NCI-H1417 treated with DMSO at 0.1 percent for 48 hours (cell line): ENCODE data around the gene RALGPS1.

Experiments used
- DNase-seq: peaks from one replicate; lab custom pipeline; 2025; lab: John Stamatoyannopoulos, UW

The RALGPS1 gene, protein sequence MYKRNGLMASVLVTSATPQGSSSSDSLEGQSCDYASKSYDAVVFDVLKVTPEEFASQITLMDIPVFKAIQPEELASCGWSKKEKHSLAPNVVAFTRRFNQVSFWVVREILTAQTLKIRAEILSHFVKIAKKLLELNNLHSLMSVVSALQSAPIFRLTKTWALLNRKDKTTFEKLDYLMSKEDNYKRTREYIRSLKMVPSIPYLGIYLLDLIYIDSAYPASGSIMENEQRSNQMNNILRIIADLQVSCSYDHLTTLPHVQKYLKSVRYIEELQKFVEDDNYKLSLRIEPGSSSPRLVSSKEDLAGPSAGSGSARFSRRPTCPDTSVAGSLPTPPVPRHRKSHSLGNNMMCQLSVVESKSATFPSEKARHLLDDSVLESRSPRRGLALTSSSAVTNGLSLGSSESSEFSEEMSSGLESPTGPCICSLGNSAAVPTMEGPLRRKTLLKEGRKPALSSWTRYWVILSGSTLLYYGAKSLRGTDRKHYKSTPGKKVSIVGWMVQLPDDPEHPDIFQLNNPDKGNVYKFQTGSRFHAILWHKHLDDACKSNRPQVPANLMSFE

DNA sequence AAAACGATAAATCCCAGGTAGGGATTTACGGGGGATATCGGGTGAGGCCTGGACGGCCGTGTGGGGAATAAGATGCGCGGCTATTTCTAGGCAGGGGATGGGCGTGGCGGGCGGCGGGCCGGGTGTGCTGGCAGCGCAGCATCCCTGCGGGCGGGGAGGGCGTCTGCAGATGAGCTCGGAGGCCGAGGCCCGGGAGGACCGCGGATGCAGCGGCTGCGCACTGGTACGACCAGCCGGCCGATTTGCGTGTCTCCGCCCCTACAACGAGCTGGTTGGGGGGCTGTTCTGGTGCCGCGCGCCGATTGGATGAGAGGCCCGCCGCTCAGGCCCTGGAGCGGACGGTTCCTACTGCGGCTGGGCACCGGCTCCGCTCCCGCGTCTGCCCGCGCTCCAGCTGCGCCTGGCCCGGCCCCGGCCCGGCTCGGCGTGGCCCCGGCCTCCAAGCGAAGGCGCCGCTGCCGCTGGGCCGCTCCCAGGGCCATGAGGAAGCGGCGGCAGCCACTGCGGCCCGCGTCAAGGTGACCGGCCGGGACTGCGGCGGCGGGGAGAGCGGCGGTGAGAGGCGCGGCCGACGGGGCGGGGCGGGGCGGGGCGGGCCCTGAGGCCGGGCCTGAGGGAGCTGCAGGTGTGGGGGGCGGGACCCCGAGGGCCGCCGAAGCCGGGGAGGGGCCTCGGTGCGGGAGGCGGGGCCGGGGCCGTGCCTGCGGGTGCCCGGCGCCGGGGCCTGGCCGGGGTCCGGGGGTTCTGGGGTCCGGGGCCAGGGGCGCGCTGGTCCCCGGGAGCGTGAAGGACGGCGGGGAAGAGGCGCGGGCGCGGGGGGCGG lies at the start of gene RALGPS1:
Gene RALGPS1 (plus strand): TSS at position 325 of the 823 bp plus-strand sequence. CDS start 47,508 bp downstream, outside the sequence.
- peak; percentile 93 for DNase-seq

DNA sequence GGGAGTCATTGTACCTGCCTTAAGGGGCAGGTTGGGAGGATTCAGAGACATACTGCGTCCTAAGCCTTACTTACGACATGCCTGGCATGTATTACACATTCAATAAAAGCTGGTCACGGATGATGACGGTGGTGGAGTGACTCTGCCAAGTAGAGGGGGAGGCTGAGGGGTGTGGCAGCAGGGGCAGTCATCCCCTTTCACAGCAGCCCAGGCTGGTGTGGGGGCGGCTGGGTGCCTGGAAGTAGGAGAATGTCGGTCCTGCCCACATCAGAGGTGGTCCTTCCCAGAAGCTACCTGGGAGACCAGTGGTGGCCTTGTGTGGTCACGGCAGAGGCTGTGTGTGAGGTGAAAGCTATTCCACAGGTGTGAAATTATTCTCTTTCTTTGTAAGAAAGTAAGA lies 45.2 kb upstream of the RALGPS1 start:
- DNase-seq = no peak

DNA sequence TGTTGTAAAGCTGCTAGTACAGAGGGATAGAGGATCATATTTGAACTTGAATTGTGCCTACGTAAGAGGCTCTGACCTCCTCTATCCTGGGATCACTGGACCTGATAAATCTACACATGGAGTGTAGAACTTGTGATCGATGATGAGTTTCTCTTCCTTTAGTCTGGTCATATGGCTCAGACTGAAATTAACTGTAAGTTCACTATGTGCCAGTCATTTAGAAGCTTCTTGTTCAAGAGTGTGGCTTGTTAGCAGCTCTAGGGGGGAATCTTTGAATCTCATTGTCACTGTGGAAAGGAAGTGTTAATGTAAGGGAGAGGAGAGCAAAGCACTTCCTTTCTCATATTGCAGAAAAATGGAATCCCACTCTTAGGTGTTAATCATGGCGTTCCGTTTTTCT lies 42.1 kb upstream of the RALGPS1 start:
- DNase-seq = no peak

GRCh38 chr9:126874546-126875314 lies 39.9 kb upstream of the RALGPS1 start:
- no peak for DNase-seq

DNA sequence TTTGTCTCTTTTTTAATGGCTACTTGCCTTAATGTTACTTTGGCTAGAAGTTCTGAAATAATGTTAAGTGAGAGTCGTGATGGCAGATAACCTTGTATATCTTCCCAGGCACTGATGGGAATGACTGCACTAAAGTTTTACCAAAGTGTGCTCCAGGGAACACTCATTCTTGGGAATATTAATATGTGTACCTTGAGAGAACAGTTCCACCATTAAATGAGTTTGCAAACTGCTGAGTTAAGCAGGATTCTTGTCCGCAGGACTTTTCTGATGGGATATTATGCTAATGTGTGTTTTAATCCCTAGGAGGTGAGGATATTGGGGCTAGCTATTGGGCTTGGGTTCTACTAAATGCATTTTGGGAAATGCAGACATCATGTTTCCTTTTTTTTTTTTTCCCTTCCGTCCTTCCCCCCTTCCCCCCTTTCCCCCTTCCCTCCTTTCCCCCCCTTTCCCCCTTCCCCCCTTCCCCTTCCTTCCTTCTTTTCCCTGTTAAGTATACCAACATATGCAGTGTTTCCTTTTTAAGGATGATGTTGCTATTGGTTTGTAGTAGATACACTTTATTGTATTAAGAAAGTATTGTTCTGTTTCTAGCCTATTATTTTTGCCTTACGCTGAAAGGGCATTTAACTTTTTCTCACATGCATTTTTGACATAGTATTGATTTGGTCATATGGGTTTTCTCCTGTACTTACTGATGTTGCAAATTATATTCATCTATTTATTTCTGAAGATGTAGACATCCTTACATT lies 38.6 kb upstream of the RALGPS1 start:
- DNase-seq = no peak

DNA sequence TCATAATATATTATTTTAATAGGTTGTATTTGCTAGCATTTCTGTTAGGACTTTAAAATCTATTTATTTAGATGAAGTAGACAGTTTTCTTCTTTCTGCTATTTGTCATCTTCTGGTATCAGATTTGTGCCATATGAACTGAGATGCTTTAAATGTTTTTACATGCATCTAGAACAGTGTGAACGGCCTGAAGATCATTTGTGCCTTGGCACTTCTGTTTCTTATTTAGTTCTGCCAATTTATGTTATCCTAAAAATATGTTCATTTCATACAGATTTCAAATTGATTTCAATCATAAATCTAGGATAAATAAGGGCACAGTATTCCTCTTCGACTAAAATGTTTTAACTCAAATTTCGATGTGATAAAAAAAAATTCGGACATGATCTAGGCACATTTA lies 38.1 kb upstream of the RALGPS1 start:
- DNase-seq = no peak

GRCh38 chr9:126877418-126877817 lies 37.2 kb upstream of the RALGPS1 start:
- DNase-seq = no peak

GRCh38 chr9:126879288-126879687 lies 35.3 kb upstream of the RALGPS1 start:
- DNase-seq = no peak

DNA sequence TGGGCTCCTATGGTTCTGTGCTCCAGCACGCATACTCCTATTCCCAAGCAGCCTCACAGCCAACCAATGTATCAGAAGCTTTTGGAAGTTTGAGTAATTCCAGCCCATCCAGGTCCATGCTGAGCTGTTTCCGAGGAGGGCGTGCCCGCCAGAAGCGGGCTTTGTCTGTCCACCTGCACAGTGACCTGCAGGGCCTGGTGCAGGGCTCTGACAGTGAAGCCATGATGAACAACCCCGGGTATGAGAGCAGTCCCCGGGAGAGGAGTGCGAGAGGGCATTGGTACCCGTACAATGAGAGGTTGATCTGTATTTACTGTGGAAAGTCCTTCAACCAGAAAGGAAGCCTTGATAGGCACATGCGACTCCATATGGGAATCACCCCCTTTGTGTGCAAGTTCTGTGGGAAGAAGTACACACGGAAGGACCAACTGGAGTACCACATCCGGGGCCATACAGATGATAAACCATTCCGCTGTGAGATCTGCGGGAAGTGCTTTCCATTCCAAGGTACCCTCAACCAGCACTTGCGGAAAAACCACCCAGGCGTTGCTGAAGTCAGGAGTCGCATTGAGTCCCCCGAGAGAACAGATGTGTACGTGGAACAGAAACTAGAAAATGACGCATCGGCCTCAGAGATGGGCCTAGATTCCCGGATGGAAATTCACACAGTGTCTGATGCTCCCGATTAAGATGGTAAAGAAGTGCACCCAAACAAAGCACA lies 34.2 kb upstream of the RALGPS1 start:
- no peak for DNase-seq

GRCh38 chr9:126880947-126881332 lies 33.6 kb upstream of the RALGPS1 start:
- DNase-seq = no peak

DNA sequence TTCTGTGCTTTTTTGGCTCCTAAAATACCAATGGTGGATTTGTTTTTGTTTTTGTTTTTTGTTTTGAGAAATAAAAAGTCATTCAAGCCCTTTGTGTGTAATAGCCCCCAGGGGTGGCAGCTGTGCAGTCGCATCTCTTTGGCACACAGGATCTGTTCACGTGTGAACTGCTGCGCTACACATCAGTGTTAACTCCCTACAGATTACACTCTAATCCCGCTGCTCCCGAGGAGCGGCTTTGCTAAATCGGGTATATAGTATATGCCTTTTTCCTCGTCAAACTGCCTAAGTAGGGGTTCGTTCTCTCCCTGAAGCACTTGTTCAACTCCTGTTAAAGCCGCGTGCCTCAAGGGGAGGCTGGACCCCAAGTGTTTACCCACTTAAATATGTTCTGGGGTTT lies 31.8 kb upstream of the RALGPS1 start:
- no peak for DNase-seq

DNA sequence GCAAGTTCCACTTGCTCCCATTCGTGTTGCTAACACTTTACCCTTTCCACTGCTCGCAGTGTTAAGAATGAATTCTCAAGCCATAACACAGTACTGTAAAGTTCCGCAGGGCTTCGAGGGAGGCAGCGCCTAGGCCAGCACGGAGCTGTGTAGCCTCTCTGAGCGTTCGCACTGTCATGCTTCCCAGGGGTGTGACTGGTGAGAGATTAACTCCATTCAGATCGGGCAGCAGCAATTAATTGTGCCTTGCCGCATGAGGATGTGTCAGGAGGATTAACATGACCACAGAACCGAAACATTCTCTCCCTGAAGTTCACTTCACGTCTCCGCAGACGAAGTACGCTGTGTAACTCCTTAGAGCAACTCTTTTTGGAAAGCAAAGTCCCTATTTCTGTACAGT lies 30.9 kb upstream of the RALGPS1 start:
- no peak for DNase-seq

DNA sequence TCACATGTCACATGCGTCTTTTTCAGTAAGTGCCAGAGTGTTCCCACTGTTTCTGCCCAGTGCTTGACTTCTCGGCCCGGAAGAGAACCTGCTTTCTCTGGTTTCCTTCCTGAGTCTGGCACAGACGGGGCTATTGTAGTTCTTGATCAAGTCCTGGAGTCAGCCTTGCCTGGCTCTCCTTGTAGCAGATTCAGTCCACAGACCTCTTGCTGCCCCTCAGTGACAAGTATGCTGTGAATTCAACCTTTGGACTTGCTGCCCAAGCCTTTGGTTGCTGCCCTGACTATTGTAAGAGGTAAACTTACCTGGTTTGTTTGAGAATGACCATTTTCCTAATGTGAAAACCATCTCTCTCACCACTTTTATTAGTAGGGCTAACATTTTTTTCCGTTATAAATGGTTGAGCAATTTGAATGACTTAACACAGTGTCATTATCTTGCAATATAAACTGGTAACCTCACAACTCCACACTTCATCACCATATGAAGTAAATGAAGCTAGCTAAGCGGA lies 29.4 kb upstream of the RALGPS1 start:
- no peak for DNase-seq

GRCh38 chr9:126886034-126886822 lies 28.4 kb upstream of the RALGPS1 start:
- DNase-seq = no peak

GRCh38 chr9:126886897-126887296 lies 27.7 kb upstream of the RALGPS1 start:
- DNase-seq = no peak

- no peak for DNase-seq
These were observed 22.9 kb upstream of the RALGPS1 start for GRCh38 chr9:126891676-126892075.

DNA sequence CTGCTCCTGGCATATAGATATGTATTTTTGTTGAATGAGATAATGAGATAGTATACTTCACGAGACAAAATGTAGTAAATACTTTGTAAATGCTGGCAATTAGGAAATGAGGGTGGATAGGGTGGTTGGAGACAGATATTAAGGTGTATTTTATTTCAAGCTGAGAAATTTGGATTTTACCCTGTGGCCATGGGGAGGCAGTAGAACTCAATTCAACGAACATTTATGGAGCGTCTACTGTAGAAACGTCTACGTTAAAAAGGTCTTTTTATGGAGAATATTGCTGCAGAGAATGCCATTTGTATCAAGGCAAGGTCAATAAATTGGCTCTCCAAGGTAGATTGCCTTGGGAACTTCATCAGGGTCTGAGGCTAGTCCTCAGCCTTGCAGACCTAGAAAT lies 21.5 kb upstream of the RALGPS1 start:
- DNase-seq = no peak

DNA sequence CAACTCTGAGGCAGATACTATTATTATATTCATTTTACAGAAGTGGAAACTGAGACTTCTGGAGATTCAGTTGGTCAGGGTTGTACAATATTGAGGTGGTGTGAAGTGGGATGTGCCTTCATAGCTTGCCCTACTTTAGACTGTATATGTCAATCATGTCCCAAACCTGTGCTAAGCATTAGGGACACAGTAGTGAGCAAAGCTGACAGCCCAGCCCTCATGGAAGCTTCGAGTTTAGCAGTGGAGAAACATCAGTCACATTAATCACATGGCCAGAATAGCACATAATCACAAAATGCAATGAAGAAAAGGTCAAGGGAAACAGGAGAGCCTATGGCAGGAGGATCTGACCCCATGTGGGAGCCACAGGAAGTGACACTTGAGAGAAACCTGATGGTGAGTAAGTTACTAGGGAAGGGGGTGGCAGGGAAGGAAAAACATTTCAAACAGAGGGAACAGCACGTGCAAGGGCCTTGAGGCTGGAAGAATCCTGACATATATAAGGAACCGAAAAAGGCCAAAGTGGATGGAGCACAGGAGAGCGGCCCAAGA lies 20.5 kb upstream of the RALGPS1 start:
- no peak for DNase-seq

- DNase-seq = no peak
These were observed 12.4 kb upstream of the RALGPS1 start for GRCh38 chr9:126902210-126902609.
